H1 (cell line): ENCODE data around the gene FGF14. TPM values are rescaled to one million over a fixed set of nuclear protein-coding genes. Genes with fewer than 3 reads are reported as not detected.

Experiments
- CTCF ChIA-PET: fragments of 300-600 bp; sonication (Branson Sonifier 250); formaldehyde crosslinking; loops from one replicate; lab custom pipeline; 2021; ENCODE audit not compliant: partially characterized antibody; lab: Charles Lee
- POLR2A ChIA-PET: fragments of 300-600 bp; sonication (Branson Sonifier 250); formaldehyde crosslinking; loops from one replicate; lab custom pipeline; 2021; ENCODE audit warnings: inconsistent platforms; ENCODE audit not compliant: partially characterized antibody; lab: Charles Lee
- DNase-seq, 2 experiments: peaks; one replicate each; pipeline versions ENCODE4 v3.0.0 to v3.0.0-alpha.2; 2010 to 2022; ENCODE audit warnings: low spot score in 2 of 2, low read depth in 1 of 2, mixed read lengths in 1 of 2
- FAIRE-seq: peaks from 2 replicates; lab custom pipeline; 2011; peaks lifted over from hg19 to GRCh38; lab: Jason Lieb, UNC
- H2AFZ ChIP-seq: 2 replicates; pipeline ENCODE4 v1.8.1; 2012; ENCODE audit warnings: low read length, inconsistent platforms
- H2AK5ac ChIP-seq: 2 replicates; pipeline ENCODE4 v1.6.1; 2013; ENCODE audit warnings: low read depth, low read length
- H2BK120ac ChIP-seq: replicated peaks from 2 replicates; pipeline ENCODE3; 2013; ENCODE audit warnings: low read depth, low read length, inconsistent platforms
- H2BK12ac ChIP-seq: 2 replicates; pipeline ENCODE4 v1.6.1; 2013; ENCODE audit warnings: low read depth, low read length
- H2BK15ac ChIP-seq: 2 replicates; pipeline ENCODE4 v1.6.1; 2013; ENCODE audit warnings: low read length
- H2BK20ac ChIP-seq: 2 replicates; pipeline ENCODE4 v1.6.1; 2013; ENCODE audit warnings: low read length
- H2BK5ac ChIP-seq: 2 replicates; pipeline ENCODE4 v1.6.1; 2013; ENCODE audit warnings: low read depth, low read length
- H3K14ac ChIP-seq: 2 replicates; pipeline ENCODE4 v1.6.1; 2013; ENCODE audit warnings: inconsistent platforms; ENCODE audit not compliant: insufficient read length
- H3K18ac ChIP-seq: 2 replicates; pipeline ENCODE4 v1.6.1; 2013; ENCODE audit warnings: low read length; ENCODE audit errors: extremely low read depth
- H3K23ac ChIP-seq: 2 replicates; pipeline ENCODE4 v1.6.1; 2013; ENCODE audit warnings: inconsistent platforms; ENCODE audit not compliant: insufficient read length
- H3K23me2 ChIP-seq: 2 replicates; pipeline ENCODE4 v1.6.1; 2013; ENCODE audit warnings: low read depth, low read length
- H3K27ac ChIP-seq: 2 replicates; pipeline ENCODE4 v1.6.1; 2011; ENCODE audit warnings: low read depth, low read length, inconsistent platforms
- H3K27me3 ChIP-seq, 4 experiments: replicated peaks in 1 of 4; 1 replicate in 1 of 4; 2 replicates in 3 of 4; pipeline versions ENCODE4 v1.6.1 to v1.8.1; 2011 to 2013; ENCODE audit warnings: low read length in 3 of 4, mild to moderate bottlenecking in 3 of 4, inconsistent platforms in 2 of 4, mixed read lengths in 2 of 4, moderate library complexity in 1 of 4; ENCODE audit not compliant: control insufficient read depth in 3 of 4, insufficient read depth in 3 of 4; ENCODE audit errors: extremely low read depth in 1 of 4
- H3K36me3 ChIP-seq, 4 experiments: 2 replicates each; pipeline versions ENCODE4 v1.6.1 to v1.8.1; 2011 to 2013; ENCODE audit warnings: mild to moderate bottlenecking in 4 of 4, low read length in 3 of 4, moderate library complexity in 2 of 4, control low read depth in 1 of 4, inconsistent platforms in 1 of 4; ENCODE audit not compliant: insufficient read depth in 4 of 4, control insufficient read depth in 2 of 4
- H3K4ac ChIP-seq: replicated peaks from 2 replicates; pipeline ENCODE3; 2013; ENCODE audit warnings: low read length, low read depth, mixed read lengths, inconsistent platforms; ENCODE audit not compliant: insufficient read length
- H3K4me1 ChIP-seq, 4 experiments: replicated peaks in 1 of 4; 1 replicate in 1 of 4; 2 replicates in 3 of 4; pipeline versions ENCODE4 v1.6.1 to v1.8.1; 2011 to 2013; ENCODE audit warnings: low read length in 3 of 4, inconsistent platforms in 2 of 4, mixed read lengths in 1 of 4; ENCODE audit not compliant: insufficient read depth in 4 of 4, control insufficient read depth in 3 of 4
- H3K4me2 ChIP-seq, 2 experiments: 2 replicates each; pipeline versions ENCODE4 v1.6.1 to v1.8.1; 2011 to 2013; ENCODE audit warnings: low read depth in 2 of 2, low read length in 2 of 2, control low read depth in 1 of 2, inconsistent platforms in 1 of 2, mild to moderate bottlenecking in 1 of 2; ENCODE audit not compliant: insufficient read depth in 1 of 2
- H3K4me3 ChIP-seq, 4 experiments: fragments of 200-600, 300-600 bp in 1 of 4; sonication (generic), shearing (Covaris generic), sonication (Bioruptor Twin) in 1 of 4; 2 replicates each; pipeline versions ENCODE4 v1.5.1 to v1.8.1; 2011 to 2016; ENCODE audit warnings: low read length in 4 of 4, low read depth in 3 of 4, control low read depth in 2 of 4, inconsistent platforms in 2 of 4, mild to moderate bottlenecking in 2 of 4, mixed read lengths in 1 of 4, moderate library complexity in 1 of 4; ENCODE audit not compliant: insufficient read depth in 2 of 4; ENCODE audit errors: extremely low read depth in 1 of 4
- H3K56ac ChIP-seq: replicated peaks from 2 replicates; pipeline ENCODE3; 2013; ENCODE audit warnings: low read depth, mild to moderate bottlenecking, mixed read lengths, low read length, inconsistent platforms; ENCODE audit not compliant: insufficient read length
- H3K79me1 ChIP-seq: 2 replicates; pipeline ENCODE4 v1.6.1; 2013; ENCODE audit warnings: low read depth, low read length, control low read depth
- H3K79me2 ChIP-seq, 2 experiments: 2 replicates each; pipeline versions ENCODE4 v1.6.1 to v1.8.1; 2012 to 2013; ENCODE audit warnings: low read length in 2 of 2, mild to moderate bottlenecking in 2 of 2, inconsistent platforms in 1 of 2; ENCODE audit not compliant: insufficient read depth in 2 of 2, control insufficient read depth in 1 of 2
- H3K9ac ChIP-seq, 4 experiments: replicated peaks in 1 of 4; 1 replicate in 1 of 4; 2 replicates in 3 of 4; pipeline versions ENCODE4 v1.6.1 to v1.8.1; 2011 to 2013; ENCODE audit warnings: low read depth in 3 of 4, low read length in 3 of 4, control low read depth in 2 of 4, mild to moderate bottlenecking in 2 of 4, moderate library complexity in 2 of 4, inconsistent platforms in 1 of 4; ENCODE audit errors: extremely low read depth in 1 of 4
- H3K9me3 ChIP-seq, 2 experiments: 2 replicates each; pipeline versions ENCODE4 v1.6.1 to v1.8.1; 2012 to 2013; ENCODE audit warnings: mild to moderate bottlenecking in 2 of 2, moderate library complexity in 2 of 2, control low read depth in 1 of 2, inconsistent platforms in 1 of 2, low read depth in 1 of 2, low read length in 1 of 2, mixed read lengths in 1 of 2; ENCODE audit not compliant: insufficient read depth in 2 of 2
- H4K20me1 ChIP-seq, 2 experiments: replicated peaks in 1 of 2; 2 replicates each; pipeline versions ENCODE3 to v1.8.1; 2011 to 2013; ENCODE audit warnings: inconsistent platforms in 2 of 2, low read length in 2 of 2, mild to moderate bottlenecking in 1 of 2; ENCODE audit not compliant: insufficient read depth in 2 of 2, control insufficient read depth in 1 of 2
- H4K5ac ChIP-seq: 2 replicates; pipeline ENCODE4 v1.6.1; 2013; ENCODE audit warnings: low read length, low read depth, mixed read lengths, inconsistent platforms; ENCODE audit not compliant: insufficient read length
- H4K8ac ChIP-seq: 2 replicates; pipeline ENCODE4 v1.8.0; 2013; ENCODE audit warnings: mild to moderate bottlenecking, moderate library complexity, low read length, inconsistent platforms; ENCODE audit not compliant: insufficient read depth; ENCODE audit errors: extremely low read depth
- H4K91ac ChIP-seq: replicated peaks from 2 replicates; pipeline ENCODE3; 2013; ENCODE audit warnings: low read length, mixed read lengths, inconsistent platforms; ENCODE audit not compliant: insufficient read length
- BCL11A ChIP-seq, 2 experiments: IDR thresholded peaks; one replicate each; pipeline ENCODE4 v1.6.1; 2011; ENCODE audit warnings: low read depth in 2 of 2, low read length in 2 of 2, mild to moderate bottlenecking in 2 of 2
- BRCA1 ChIP-seq: IDR thresholded peaks from 2 replicates; pipeline ENCODE4 v1.6.1; 2012; ENCODE audit warnings: low read depth, low read length, improper control_type of control experiment
- CBX8 ChIP-seq: fragments of 300-800, 300-1000 bp; sonication (generic); IDR thresholded peaks from 2 replicates; pipeline ENCODE4 v1.7.1; 2016; ENCODE audit warnings: low read depth, low read length, borderline replicate concordance
- CEBPB ChIP-seq: IDR thresholded peaks from 2 replicates; pipeline ENCODE4 v1.6.1; 2012; ENCODE audit warnings: low read depth, low read length
- CHD2 ChIP-seq: IDR thresholded peaks from 2 replicates; pipeline ENCODE4 v1.6.1; 2012; ENCODE audit warnings: low read length, improper control_type of control experiment
- CREB1 ChIP-seq: IDR thresholded peaks from 2 replicates; pipeline ENCODE4 v1.6.1; 2012; ENCODE audit warnings: inconsistent platforms
- EZH2 ChIP-seq: fragments of 200-600 bp; sonication (generic); IDR thresholded peaks from 2 replicates; pipeline ENCODE4 v1.7.1; 2012; ENCODE audit warnings: low read depth, mild to moderate bottlenecking, moderate library complexity, low read length, inconsistent platforms; ENCODE audit not compliant: severe bottlenecking
- HDAC2 ChIP-seq, 2 experiments: fragments of 300-600 bp in 1 of 2; sonication (generic) in 1 of 2; IDR thresholded peaks; 2 replicates each; pipeline ENCODE4 v1.6.1; 2011 to 2012; ENCODE audit warnings: low read depth in 2 of 2, low read length in 2 of 2, mild to moderate bottlenecking in 2 of 2, moderate library complexity in 2 of 2, borderline replicate concordance in 1 of 2, inconsistent platforms in 1 of 2
- PHF8 ChIP-seq: fragments of 200-600 bp; sonication (generic); conservative IDR thresholded peaks from 2 replicates; pipeline ENCODE4 v1.7.1; 2012; ENCODE audit warnings: low read depth, mild to moderate bottlenecking, inconsistent platforms, low read length, moderate library complexity
- SIX5 ChIP-seq: IDR thresholded peaks from 2 replicates; pipeline ENCODE4 v1.6.1; 2011; ENCODE audit warnings: mild to moderate bottlenecking, low read depth, low read length
- SP2 ChIP-seq: IDR thresholded peaks from 2 replicates; pipeline ENCODE4 v1.6.1; 2012; ENCODE audit warnings: mild to moderate bottlenecking, low read length, inconsistent platforms
- ZNF274 ChIP-seq: IDR thresholded peaks from 2 replicates; pipeline ENCODE4 v1.7.0; 2012; ENCODE audit warnings: low read length, borderline replicate concordance; ENCODE audit errors: extremely low read depth
- WGBS, 2 experiments: shearing (Covaris generic) in 1 of 2; methylation state at CpG; one replicate each; pipeline versions ENCODE4 v1.1.6 to v1.1.7; 2013 to 2015; ENCODE audit warnings: low lambda C conversion rate in 2 of 2, mixed read lengths in 2 of 2, inconsistent platforms in 1 of 2, low coverage in 1 of 2, missing lambda C conversion rate in 1 of 2; ENCODE audit not compliant: insufficient replicate concordance in 2 of 2, insufficient coverage in 1 of 2, insufficient read length in 1 of 2; ENCODE audit errors: extremely low coverage in 1 of 2, missing lambda C conversion rate in 1 of 2; 5-methylcytosine and 5-hydroxymethylcytosine counted together
- polyA plus RNA-seq, 7 experiments: library from polyadenylated mRNA; depleted of rRNA in 3 of 7; stranded (reverse) in 5 of 7; unstranded in 2 of 7; fragments of >200 nt in 5 of 7; fragments of 200-250 nt in 2 of 7; gene quantifications; 1 replicate in 5 of 7; 2 replicates in 1 of 7; 4 replicates in 1 of 7; pipeline versions ENCODE4 v1.2.1 to v1.2.3, GENCODE V29; 2011 to 2013; ENCODE audit warnings: missing spikeins in 2 of 7, mixed read lengths in 2 of 7
- total RNA-seq: library from RNA; stranded (reverse); fragmentation: NEBNext Ultra II Directional; extraction: Animal tissue kit (Norgen Biotek cat#: 25700); gene quantifications from 2 replicates; pipeline ENCODE4 v1.2.1, GENCODE V29; 2021
- TF ChIP-seq, protein P1 (sequence below), 3 experiments: IDR thresholded peaks; 1 replicate in 2 of 3; 2 replicates in 1 of 3; pipeline versions ENCODE4 v1.5.1 to v1.6.1; 2011; ENCODE audit warnings: low read length in 3 of 3, mild to moderate bottlenecking in 3 of 3, inconsistent platforms in 2 of 3, low read depth in 1 of 3, moderate library complexity in 1 of 3; ENCODE audit not compliant: insufficient read depth in 1 of 3; ENCODE audit errors: control extremely low read depth in 1 of 3

The FGF14 gene
- total and polyA plus RNA-seq, 2 of the 8 experiments (the other 6 are each of a cell fraction or from before 2014, with no cell fraction given) = 0.05 to 0.58 TPM

DNA sequence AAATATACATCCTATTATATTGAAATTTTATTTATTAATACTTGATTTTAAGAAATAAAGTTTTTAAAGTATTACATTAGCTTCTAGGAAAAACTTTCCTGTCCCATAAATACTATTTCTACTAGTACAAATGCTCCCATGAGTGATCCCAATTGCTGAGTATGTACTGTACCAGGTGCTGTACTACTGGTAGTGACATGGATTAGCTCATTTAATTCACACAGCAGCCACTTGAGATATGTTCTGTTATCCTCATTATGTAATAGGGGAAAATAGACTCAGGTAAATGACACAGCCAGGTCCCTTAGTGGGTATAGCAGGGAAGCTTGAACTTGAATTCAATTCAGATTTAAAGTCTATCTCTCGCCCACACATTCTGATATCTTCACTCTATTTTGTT lies 363.1 kb downstream of the FGF14 start:
- no peak overlapping the region for H3K18ac ChIP-seq
- H4K20me1 ChIP-seq = no peaks in the 10 kb centered on the region
- no peak for DNase-seq
- H3K79me2 ChIP-seq = no peaks in the 10 kb centered on the region
- ChIA-PET CTCF (no interaction called here), POLR2A (no interaction called here)
- H2BK120ac ChIP-seq = no peak overlapping the region
- H2BK5ac ChIP-seq = no peak overlapping the region
- no peak overlapping the region for H3K27ac ChIP-seq
- H3K4me1 ChIP-seq = peaks cover 0 to 3% (median 0%) of the 10 kb centered on the region in 4 experiments; a peak in 2 of 7 replicates
- no peaks in the 10 kb centered on the region for H3K27me3 ChIP-seq
- no peak overlapping the region for H3K4ac ChIP-seq
- H2AFZ ChIP-seq = no peak overlapping the region
- no peak overlapping the region for H2AK5ac ChIP-seq
- no peak overlapping the region for H3K56ac ChIP-seq
- H2BK20ac ChIP-seq = no peak overlapping the region
- H2BK12ac ChIP-seq = no peak overlapping the region
- no peak overlapping the region for H3K23ac ChIP-seq
- no peak overlapping the region for H3K9ac ChIP-seq
- no peak overlapping the region for H4K5ac ChIP-seq
- H3K9me3 ChIP-seq = no peaks in the 10 kb centered on the region
- FAIRE-seq = no peak
- H4K91ac ChIP-seq = no peak overlapping the region
- no peak overlapping the region for H3K4me2 ChIP-seq
- H4K8ac ChIP-seq = no peak overlapping the region
- no peaks in the 10 kb centered on the region for H3K79me1 ChIP-seq
- H3K36me3 ChIP-seq = no peaks in the 10 kb centered on the region
- 76% methylated on average over 1 of the region's 1 CpG; no CpG with 5 or more reads in 1 of the 2 experiments for WGBS, 2 experiments
- no peaks in the 10 kb centered on the region for H3K23me2 ChIP-seq
- no peak overlapping the region for H3K14ac ChIP-seq
- no peak overlapping the region for H3K4me3 ChIP-seq
- no peak overlapping the region for H2BK15ac ChIP-seq
- no peak for TF ChIP-seq HDAC2 (IDR thresholded peaks at IDR 0.05; ENCODE audit: borderline replicate concordance in 1 of 2, low read depth in 2 of 2, low read length in 2 of 2)
- TF ChIP-seq SIX5 = no peak
- TF ChIP-seq, protein P1, sequence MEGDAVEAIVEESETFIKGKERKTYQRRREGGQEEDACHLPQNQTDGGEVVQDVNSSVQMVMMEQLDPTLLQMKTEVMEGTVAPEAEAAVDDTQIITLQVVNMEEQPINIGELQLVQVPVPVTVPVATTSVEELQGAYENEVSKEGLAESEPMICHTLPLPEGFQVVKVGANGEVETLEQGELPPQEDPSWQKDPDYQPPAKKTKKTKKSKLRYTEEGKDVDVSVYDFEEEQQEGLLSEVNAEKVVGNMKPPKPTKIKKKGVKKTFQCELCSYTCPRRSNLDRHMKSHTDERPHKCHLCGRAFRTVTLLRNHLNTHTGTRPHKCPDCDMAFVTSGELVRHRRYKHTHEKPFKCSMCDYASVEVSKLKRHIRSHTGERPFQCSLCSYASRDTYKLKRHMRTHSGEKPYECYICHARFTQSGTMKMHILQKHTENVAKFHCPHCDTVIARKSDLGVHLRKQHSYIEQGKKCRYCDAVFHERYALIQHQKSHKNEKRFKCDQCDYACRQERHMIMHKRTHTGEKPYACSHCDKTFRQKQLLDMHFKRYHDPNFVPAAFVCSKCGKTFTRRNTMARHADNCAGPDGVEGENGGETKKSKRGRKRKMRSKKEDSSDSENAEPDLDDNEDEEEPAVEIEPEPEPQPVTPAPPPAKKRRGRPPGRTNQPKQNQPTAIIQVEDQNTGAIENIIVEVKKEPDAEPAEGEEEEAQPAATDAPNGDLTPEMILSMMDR (IDR thresholded peaks at IDR 0.05; ENCODE audit: control extremely low read depth in 1 of 3, insufficient read depth in 1 of 3, low read depth in 1 of 3, low read length in 3 of 3) = no peak
- TF ChIP-seq PHF8 = no peak
- TF ChIP-seq CREB1 = no peak
- TF ChIP-seq BCL11A (IDR thresholded peaks at IDR 0.05; ENCODE audit: low read depth in 2 of 2, low read length in 2 of 2) = no peak
- TF ChIP-seq ZNF274 = no peak
- no peak for TF ChIP-seq SP2
- TF ChIP-seq CBX8 = no peak
- no peak for TF ChIP-seq CEBPB
- no peak for TF ChIP-seq CHD2
- TF ChIP-seq BRCA1 = no peak
- no peak for TF ChIP-seq EZH2
